ENCODE results near the gene SUGP2. TPM values are rescaled to one million over a fixed set of nuclear protein-coding genes. Genes with fewer than 3 reads are reported as not detected.

Gene SUGP2
- total and polyA plus RNA-seq, 2 of the 13 experiments (the other 11 are each of a cell fraction or from before 2014, with no cell fraction given) = 40.6 to 57.7 TPM

GRCh38 chr19:19057720-19058119, 24.4 kb upstream of the SUGP2 start:
- in situ Hi-C loops (cut with HindIII; ENCODE audit: extremely low pct_ligation_motif_present, low pct_unique_long_range_greater_than_20kb) = loop anchor here (5.0 kb wide), 1 partner anchor 55 kb away; no protein-coding TSS in a partner anchor
- ChIA-PET POLR2A (no interaction called here), CTCF (ENCODE audit: low intra/inter-chr PET ratio, low total read pairs) (no interaction called here)
- Histone ChIP-seq H3K27ac (ENCODE audit: extremely low read length, insufficient read depth, low read length) (no peak overlapping the region), H3K4me2 (ENCODE audit: low read depth, low read length) (no peak overlapping the region), H4K20me1 (ENCODE audit: insufficient read depth, low read length) (no peaks in the 10 kb centered on the region), H3K4me1 (ENCODE audit: insufficient read depth, low read length) (peaks cover 51% of the 10 kb centered on the region), H3K36me3 (replicated peaks in 1 of 2; ENCODE audit: control insufficient read depth in 1 of 2, insufficient read depth in 2 of 2, low read length in 2 of 2) (peaks cover 23 to 49% of the 10 kb centered on the region in 2 experiments), H3K9me3 (ENCODE audit: low read length) (no peaks in the 10 kb centered on the region), H3K79me2 (ENCODE audit: insufficient read depth, low read length) (no peaks in the 10 kb centered on the region), H3K4me3 (replicated peaks in 1 of 3; ENCODE audit: insufficient read depth in 1 of 3, low read depth in 2 of 3, low read length in 3 of 3) (no peak overlapping the region), H3K9ac (ENCODE audit: insufficient read depth, low read depth, low read length) (no peak overlapping the region), H3K27me3 (ENCODE audit: control insufficient read depth in 1 of 2, insufficient read depth in 2 of 2, low read length in 2 of 2) (no peaks in the 10 kb centered on the region), H2AFZ (ENCODE audit: low read length) (no peak overlapping the region)
- BruUV-seq (replicated peaks) = no TSS peak
- WGBS (ENCODE audit: low lambda C conversion rate) = 91% methylated on average over 4 of the region's 7 CpGs
- ATAC-seq = peak; percentile 33
- intact Hi-C loops (cut with micrococcal nuclease; ENCODE audit: unreplicated experiment) = no loop called here
- no peak for DNase-seq (ENCODE audit: low spot score)
- no peak for FAIRE-seq
- TF ChIP-seq JUN (CRISPR knock-in tag; IDR thresholded peaks at IDR 0.05) = no peak
- TF ChIP-seq, protein P1, sequence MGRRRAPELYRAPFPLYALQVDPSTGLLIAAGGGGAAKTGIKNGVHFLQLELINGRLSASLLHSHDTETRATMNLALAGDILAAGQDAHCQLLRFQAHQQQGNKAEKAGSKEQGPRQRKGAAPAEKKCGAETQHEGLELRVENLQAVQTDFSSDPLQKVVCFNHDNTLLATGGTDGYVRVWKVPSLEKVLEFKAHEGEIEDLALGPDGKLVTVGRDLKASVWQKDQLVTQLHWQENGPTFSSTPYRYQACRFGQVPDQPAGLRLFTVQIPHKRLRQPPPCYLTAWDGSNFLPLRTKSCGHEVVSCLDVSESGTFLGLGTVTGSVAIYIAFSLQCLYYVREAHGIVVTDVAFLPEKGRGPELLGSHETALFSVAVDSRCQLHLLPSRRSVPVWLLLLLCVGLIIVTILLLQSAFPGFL (CRISPR knock-in tag; IDR thresholded peaks at IDR 0.05) = no peak
- TF ChIP-seq ZNF629 (CRISPR knock-in tag; conservative IDR thresholded peaks at IDR 0.05) = peak; percentile 78
- no peak for TF ChIP-seq ZNF660 (CRISPR knock-in tag; IDR thresholded peaks at IDR 0.05; ENCODE audit: borderline replicate concordance, low read depth)
- no peak for TF ChIP-seq MLXIP (CRISPR knock-in tag; IDR thresholded peaks at IDR 0.05; ENCODE audit: borderline replicate concordance)
- TF ChIP-seq, protein P2, sequence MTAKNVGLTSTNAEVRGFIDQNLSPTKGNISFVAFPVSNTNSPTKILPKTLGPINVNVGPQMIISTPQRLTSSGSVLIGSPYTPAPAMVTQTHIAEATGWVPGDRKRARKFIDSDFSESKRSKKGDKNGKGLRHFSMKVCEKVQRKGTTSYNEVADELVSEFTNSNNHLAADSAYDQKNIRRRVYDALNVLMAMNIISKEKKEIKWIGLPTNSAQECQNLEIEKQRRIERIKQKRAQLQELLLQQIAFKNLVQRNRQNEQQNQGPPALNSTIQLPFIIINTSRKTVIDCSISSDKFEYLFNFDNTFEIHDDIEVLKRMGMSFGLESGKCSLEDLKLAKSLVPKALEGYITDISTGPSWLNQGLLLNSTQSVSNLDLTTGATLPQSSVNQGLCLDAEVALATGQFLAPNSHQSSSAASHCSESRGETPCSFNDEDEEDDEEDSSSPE (CRISPR knock-in tag; IDR thresholded peaks at IDR 0.05) = no peak
- TF ChIP-seq ZNF512B (CRISPR knock-in tag; IDR thresholded peaks at IDR 0.05; ENCODE audit: borderline replicate concordance) = no peak
- no peak for TF ChIP-seq NAIF1 (CRISPR knock-in tag; IDR thresholded peaks at IDR 0.05; ENCODE audit: borderline replicate concordance)
- no peak for TF ChIP-seq ARID5B (CRISPR knock-in tag; IDR thresholded peaks at IDR 0.05)
